Measurements from ENCODE around the gene EMP3.
A peak's percentile ranks its signal among the peaks of the same experiment; 100 is the strongest.

Gene EMP3, protein sequence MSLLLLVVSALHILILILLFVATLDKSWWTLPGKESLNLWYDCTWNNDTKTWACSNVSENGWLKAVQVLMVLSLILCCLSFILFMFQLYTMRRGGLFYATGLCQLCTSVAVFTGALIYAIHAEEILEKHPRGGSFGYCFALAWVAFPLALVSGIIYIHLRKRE

DNA sequence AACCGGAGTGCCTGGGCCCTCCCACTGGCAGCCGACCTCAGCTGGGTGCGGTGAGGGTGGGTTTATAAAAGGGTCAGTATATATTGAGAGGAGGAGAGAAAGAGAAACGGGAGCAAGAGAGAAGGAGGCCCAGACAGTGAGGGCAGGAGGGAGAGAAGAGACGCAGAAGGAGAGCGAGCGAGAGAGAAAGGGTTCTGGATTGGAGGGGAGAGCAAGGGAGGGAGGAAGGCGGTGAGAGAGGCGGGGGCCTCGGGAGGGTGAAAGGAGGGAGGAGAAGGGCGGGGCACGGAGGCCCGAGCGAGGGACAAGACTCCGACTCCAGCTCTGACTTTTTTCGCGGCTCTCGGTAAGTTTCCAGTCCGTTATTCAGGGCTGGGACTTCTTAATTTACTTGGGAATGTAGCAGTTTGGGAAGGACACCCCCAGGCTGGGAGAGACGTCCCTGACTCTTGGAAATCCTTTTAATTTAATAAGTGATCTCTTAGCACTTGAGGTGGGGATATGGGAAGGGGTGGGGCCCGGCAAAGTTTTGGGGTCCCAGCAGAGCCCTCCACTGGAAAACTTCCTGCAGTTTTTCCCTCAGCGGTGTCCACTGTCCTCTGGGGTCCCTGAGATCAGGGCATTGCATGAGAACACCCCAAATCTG is at the start of gene EMP3:
Gene EMP3, plus strand, starts transcription at position 288 of the 646 bp plus-strand sequence. CDS start 1,293 bp downstream, outside the sequence.
- in situ Hi-C loops (cut with HindIII; ENCODE audit: low sequenced_read_pairs) = no loop called here
- peak; percentile 71 for DNase-seq (ENCODE audit: low read depth)
- TF ChIP-seq, protein P1, sequence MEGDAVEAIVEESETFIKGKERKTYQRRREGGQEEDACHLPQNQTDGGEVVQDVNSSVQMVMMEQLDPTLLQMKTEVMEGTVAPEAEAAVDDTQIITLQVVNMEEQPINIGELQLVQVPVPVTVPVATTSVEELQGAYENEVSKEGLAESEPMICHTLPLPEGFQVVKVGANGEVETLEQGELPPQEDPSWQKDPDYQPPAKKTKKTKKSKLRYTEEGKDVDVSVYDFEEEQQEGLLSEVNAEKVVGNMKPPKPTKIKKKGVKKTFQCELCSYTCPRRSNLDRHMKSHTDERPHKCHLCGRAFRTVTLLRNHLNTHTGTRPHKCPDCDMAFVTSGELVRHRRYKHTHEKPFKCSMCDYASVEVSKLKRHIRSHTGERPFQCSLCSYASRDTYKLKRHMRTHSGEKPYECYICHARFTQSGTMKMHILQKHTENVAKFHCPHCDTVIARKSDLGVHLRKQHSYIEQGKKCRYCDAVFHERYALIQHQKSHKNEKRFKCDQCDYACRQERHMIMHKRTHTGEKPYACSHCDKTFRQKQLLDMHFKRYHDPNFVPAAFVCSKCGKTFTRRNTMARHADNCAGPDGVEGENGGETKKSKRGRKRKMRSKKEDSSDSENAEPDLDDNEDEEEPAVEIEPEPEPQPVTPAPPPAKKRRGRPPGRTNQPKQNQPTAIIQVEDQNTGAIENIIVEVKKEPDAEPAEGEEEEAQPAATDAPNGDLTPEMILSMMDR (IDR thresholded peaks at IDR 0.05; ENCODE audit: low read depth, low read length, missing control alignments) = no peak
- peak within 1 kb of the TSS; percentile 58 for H3K4me3 ChIP-seq (ENCODE audit: low read depth, low read length)

DNA sequence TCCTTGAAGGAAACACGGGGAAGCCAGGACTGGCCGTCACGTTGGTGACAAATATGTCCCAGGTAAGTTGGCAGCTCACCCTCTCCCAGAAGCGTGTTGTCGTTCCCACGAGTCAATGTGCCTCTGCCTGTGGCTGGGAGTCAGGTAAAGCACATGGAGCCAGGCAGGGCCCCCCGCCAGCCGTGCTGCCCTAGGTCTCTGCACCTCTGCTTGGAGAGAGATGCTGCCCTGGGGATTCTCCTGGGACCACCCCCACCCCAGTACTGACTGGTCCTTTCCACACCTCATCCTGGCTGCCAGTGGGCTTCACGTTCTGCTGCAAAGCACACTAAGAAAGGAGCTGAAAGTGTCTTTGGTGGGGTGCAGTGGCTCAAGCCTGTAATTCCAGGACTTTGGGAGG is 45.6 kb upstream of the EMP3 start:
- H3K4me3 ChIP-seq (ENCODE audit: low read depth, low read length) = no peak overlapping the region
- in situ Hi-C loops (cut with HindIII; ENCODE audit: low sequenced_read_pairs) = no loop called here
- TF ChIP-seq, protein P1 (IDR thresholded peaks at IDR 0.05; ENCODE audit: low read depth, low read length, missing control alignments) = no peak
- no peak for DNase-seq (ENCODE audit: low read depth)

DNA sequence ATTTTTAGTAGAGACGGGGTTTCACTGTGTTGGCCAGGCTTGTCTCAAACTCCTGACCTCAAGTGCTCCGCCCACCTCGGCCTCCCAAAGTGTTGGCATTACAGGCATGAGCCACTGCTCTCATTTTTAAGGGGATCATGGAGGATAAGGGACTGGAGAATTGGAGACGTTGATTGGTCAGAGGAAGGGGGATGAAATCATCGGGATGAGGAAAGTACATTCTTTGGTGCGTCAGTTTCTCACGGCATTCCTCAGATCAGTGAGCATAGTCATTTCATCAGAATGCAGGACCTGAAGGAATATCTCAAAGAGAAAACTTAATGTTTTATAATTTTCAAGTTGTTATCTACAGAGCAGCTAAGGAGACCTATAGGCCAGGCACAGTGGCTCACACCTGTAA is 41.4 kb upstream of the EMP3 start:
- TF ChIP-seq, protein P1 (IDR thresholded peaks at IDR 0.05; ENCODE audit: low read depth, low read length, missing control alignments) = no peak
- no peak overlapping the region for H3K4me3 ChIP-seq (ENCODE audit: low read depth, low read length)
- no peak for DNase-seq (ENCODE audit: low read depth)
- in situ Hi-C loops (cut with HindIII; ENCODE audit: low sequenced_read_pairs) = no loop called here

DNA sequence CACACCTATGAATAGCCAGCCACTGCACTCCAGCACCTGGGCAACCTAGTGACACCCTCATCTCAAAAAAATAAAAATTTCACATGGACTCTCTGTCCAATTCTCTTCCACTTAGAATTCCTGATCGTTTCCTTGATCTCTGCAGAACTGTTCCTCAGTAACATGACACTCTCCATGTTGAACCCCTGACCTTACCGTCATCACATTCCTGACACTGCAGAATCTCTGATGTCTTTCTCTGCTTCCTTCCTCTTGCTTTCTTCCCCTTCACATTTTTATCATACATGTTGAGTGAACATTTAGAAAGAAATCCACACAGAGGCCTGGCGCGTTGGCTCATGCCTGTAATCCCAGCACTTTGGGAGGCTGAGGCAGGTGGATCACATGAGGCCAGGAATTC is 40.5 kb upstream of the EMP3 start:
- in situ Hi-C loops (cut with HindIII; ENCODE audit: low sequenced_read_pairs) = no loop called here
- DNase-seq (ENCODE audit: low read depth) = no peak

DNA sequence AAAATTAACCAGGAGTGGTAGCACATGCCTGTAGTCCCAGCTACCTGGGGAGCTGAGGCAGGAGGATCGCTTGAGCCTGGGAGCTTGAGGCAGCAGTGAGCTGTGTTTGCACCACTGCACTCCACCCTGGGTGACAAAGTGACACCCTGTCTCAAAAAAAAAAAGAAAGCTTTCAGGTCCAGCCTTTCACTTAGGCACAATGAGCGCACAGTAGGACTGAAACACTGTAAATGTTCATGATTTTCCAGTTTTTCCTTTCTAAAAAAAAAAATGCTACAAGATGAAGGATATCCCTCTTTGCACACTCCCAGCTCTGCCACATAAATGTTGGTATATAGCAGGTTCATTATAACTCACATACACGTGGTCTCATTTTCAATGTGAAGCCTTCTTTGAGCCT is 37.6 kb upstream of the EMP3 start:
- in situ Hi-C loops (cut with HindIII; ENCODE audit: low sequenced_read_pairs) = no loop called here
- TF ChIP-seq, protein P1 (IDR thresholded peaks at IDR 0.05; ENCODE audit: low read depth, low read length, missing control alignments) = no peak
- H3K4me3 ChIP-seq (ENCODE audit: low read depth, low read length) = no peak overlapping the region
- no peak for DNase-seq (ENCODE audit: low read depth)

More for the DNA sequence above, 40.5 kb upstream of the EMP3 start:
- H3K4me3 ChIP-seq (ENCODE audit: low read depth, low read length) = no peak overlapping the region
- TF ChIP-seq, protein P1 (IDR thresholded peaks at IDR 0.05; ENCODE audit: low read depth, low read length, missing control alignments) = no peak

DNA sequence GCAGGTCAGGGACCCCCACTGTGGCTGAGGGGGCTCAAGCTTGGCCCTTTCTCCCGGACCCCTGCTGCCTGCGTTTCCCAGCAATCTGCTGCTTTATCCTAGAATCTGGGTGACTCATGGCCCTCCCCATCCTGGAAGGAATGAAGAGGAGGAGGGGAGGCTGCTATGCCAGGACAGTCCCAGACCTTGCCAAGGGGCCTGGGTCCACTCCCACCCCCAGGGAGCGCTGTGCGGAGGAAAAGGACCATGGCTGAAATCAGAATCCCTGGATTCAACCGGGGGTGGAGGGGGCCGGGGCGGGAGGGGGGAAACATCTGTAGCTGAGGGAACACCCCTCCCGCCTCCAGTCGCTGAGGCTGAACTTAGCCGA is 35.0 kb upstream of the EMP3 start:
- DNase-seq (ENCODE audit: low read depth) = no peak
- in situ Hi-C loops (cut with HindIII; ENCODE audit: low sequenced_read_pairs) = no loop called here
- H3K4me3 ChIP-seq (ENCODE audit: low read depth, low read length) = peak overlapping the region; percentile 44
- TF ChIP-seq, protein P1 (IDR thresholded peaks at IDR 0.05; ENCODE audit: low read depth, low read length, missing control alignments) = peak; percentile 41
